Natural killer cell treated with Interleukin-12 subunit alpha and Interleukin-12 subunit beta and Interleukin-15 and Interleukin-18, amount 100 ng/mL, for 72 hours (primary cell): ENCODE measurements around the gene ANKS6. TPM values are rescaled to one million over a fixed set of nuclear protein-coding genes. Genes with fewer than 3 reads are reported as not detected.
A peak's percentile ranks its signal among the peaks of the same experiment; 100 is the strongest.

Experiments
- ATAC-seq, 2 donors: fragments of 150-1000 bp; cut with Tn5 transposase in 1 of 2; sonication (Bioruptor Pico), chemical (Tn5 transposase) in 1 of 2; 2 replicates each; pipeline ENCODE4 v1.10.0; 2021
- DNase-seq: peaks from one replicate; pipeline ENCODE4 v3.0.0; 2022; ENCODE audit warnings: low spot score
- H3K27ac Mint-ChIP-seq, 2 donors: 1 replicate in 1 of 2; 2 replicates in 1 of 2; pipeline ENCODE4 v1.8.0; 2022; ENCODE audit warnings: mixed read lengths in 2 of 2, mild to moderate bottlenecking in 1 of 2, moderate library complexity in 1 of 2
- H3K27me3 Mint-ChIP-seq, 2 donors: 1 replicate in 1 of 2; 2 replicates in 1 of 2; pipeline ENCODE4 v1.8.0; 2022; ENCODE audit warnings: mixed read lengths in 2 of 2
- H3K36me3 Mint-ChIP-seq: one replicate; pipeline ENCODE4 v1.8.0; 2022; ENCODE audit warnings: mixed read lengths
- H3K4me1 Mint-ChIP-seq, 2 donors: 1 replicate in 1 of 2; 2 replicates in 1 of 2; pipeline ENCODE4 v1.8.0; 2022; ENCODE audit warnings: low read depth in 2 of 2, mixed read lengths in 2 of 2, mild to moderate bottlenecking in 1 of 2
- H3K4me3 Mint-ChIP-seq: one replicate; pipeline ENCODE4 v1.8.0; 2022; ENCODE audit warnings: mixed read lengths
- H3K9me3 Mint-ChIP-seq: 2 replicates; pipeline ENCODE4 v1.8.0; 2022; ENCODE audit warnings: mixed read lengths
- total RNA-seq, 2 donors: library from RNA; stranded (reverse); gene quantifications; one replicate each; pipeline ENCODE4 v1.2.3, GENCODE V29; 2022

Gene ANKS6
- total RNA-seq, 2 donors from 2014 or later = 7.0 to 18.5 TPM

- Mint-ChIP-seq H3K36me3 (no peaks in the 10 kb centered on the region), H3K4me1 (no peaks in the 10 kb centered on the region), H3K27me3 (no peaks in the 10 kb centered on the region), H3K27ac (no peak overlapping the region), H3K9me3 (no peaks in the 10 kb centered on the region), H3K4me3 (no peak overlapping the region)
- no peak for ATAC-seq
- no peak for DNase-seq
These were observed 29.8 kb downstream of the ANKS6 start for GRCh38 chr9:98766586-98766985.

- DNase-seq (no peak), ATAC-seq (no peak)
- H3K27ac Mint-ChIP-seq = no peak overlapping the region
- H3K27me3 Mint-ChIP-seq = no peaks in the 10 kb centered on the region
- H3K36me3 Mint-ChIP-seq = no peaks in the 10 kb centered on the region
- no peaks in the 10 kb centered on the region for H3K4me1 Mint-ChIP-seq
- H3K9me3 Mint-ChIP-seq = no peaks in the 10 kb centered on the region
- H3K4me3 Mint-ChIP-seq = no peak overlapping the region
These were observed 31.1 kb downstream of the ANKS6 start for GRCh38 chr9:98765256-98765655.

GRCh38 chr9:98763986-98764745 is 32.2 kb downstream of the ANKS6 start:
- Mint-ChIP-seq H3K4me3 (no peak overlapping the region), H3K36me3 (no peaks in the 10 kb centered on the region), H3K27ac (no peak overlapping the region), H3K9me3 (no peaks in the 10 kb centered on the region), H3K27me3 (no peaks in the 10 kb centered on the region), H3K4me1 (no peaks in the 10 kb centered on the region)
- ATAC-seq (no peak), DNase-seq (no peak)

GRCh38 chr9:98760231-98760630 is 36.1 kb downstream of the ANKS6 start:
- H3K36me3 Mint-ChIP-seq = peaks cover 6% of the 10 kb centered on the region
- DNase-seq (no peak), ATAC-seq (no peak)
- no peaks in the 10 kb centered on the region for H3K4me1 Mint-ChIP-seq
- H3K27ac Mint-ChIP-seq = no peak overlapping the region
- H3K9me3 Mint-ChIP-seq = no peaks in the 10 kb centered on the region
- H3K27me3 Mint-ChIP-seq = no peaks in the 10 kb centered on the region
- no peak overlapping the region for H3K4me3 Mint-ChIP-seq

- ATAC-seq (no peak), DNase-seq (no peak)
- Mint-ChIP-seq H3K4me1 (no peaks in the 10 kb centered on the region), H3K4me3 (no peak overlapping the region), H3K27ac (no peak overlapping the region), H3K36me3 (peaks cover 13% of the 10 kb centered on the region), H3K27me3 (no peaks in the 10 kb centered on the region), H3K9me3 (no peaks in the 10 kb centered on the region)
These were observed 41.2 kb downstream of the ANKS6 start for GRCh38 chr9:98755006-98755618.

- Mint-ChIP-seq H3K9me3 (no peaks in the 10 kb centered on the region), H3K4me3 (no peak overlapping the region), H3K27me3 (no peaks in the 10 kb centered on the region), H3K27ac (no peak overlapping the region), H3K36me3 (peaks cover 14% of the 10 kb centered on the region), H3K4me1 (no peaks in the 10 kb centered on the region)
- ATAC-seq (no peak), DNase-seq (no peak)
These were observed 45.1 kb downstream of the ANKS6 start for GRCh38 chr9:98751210-98751609.

GRCh38 chr9:98750364-98751060 is 45.8 kb downstream of the ANKS6 start:
- no peaks in the 10 kb centered on the region for H3K27me3 Mint-ChIP-seq
- no peaks in the 10 kb centered on the region for H3K4me1 Mint-ChIP-seq
- H3K27ac Mint-ChIP-seq = no peak overlapping the region
- no peaks in the 10 kb centered on the region for H3K9me3 Mint-ChIP-seq
- DNase-seq (no peak), ATAC-seq (no peak)
- H3K36me3 Mint-ChIP-seq = peaks cover 14% of the 10 kb centered on the region
- H3K4me3 Mint-ChIP-seq = no peak overlapping the region

GRCh38 chr9:98747476-98747875 is 48.9 kb downstream of the ANKS6 start:
- no peaks in the 10 kb centered on the region for H3K9me3 Mint-ChIP-seq
- DNase-seq (no peak), ATAC-seq (peak in 1 of 2 donors; percentile 4)
- H3K27ac Mint-ChIP-seq = no peak overlapping the region
- H3K4me1 Mint-ChIP-seq = no peaks in the 10 kb centered on the region
- H3K27me3 Mint-ChIP-seq = no peaks in the 10 kb centered on the region
- no peak overlapping the region for H3K4me3 Mint-ChIP-seq
- peaks cover 14% of the 10 kb centered on the region for H3K36me3 Mint-ChIP-seq

- no peaks in the 10 kb centered on the region for H3K9me3 Mint-ChIP-seq
- peaks cover 11% of the 10 kb centered on the region for H3K36me3 Mint-ChIP-seq
- DNase-seq = no peak
- ATAC-seq = no peak
- H3K27me3 Mint-ChIP-seq = no peaks in the 10 kb centered on the region
- no peaks in the 10 kb centered on the region for H3K4me1 Mint-ChIP-seq
- H3K27ac Mint-ChIP-seq = no peak overlapping the region
- H3K4me3 Mint-ChIP-seq = no peak overlapping the region
These were observed 50.9 kb downstream of the ANKS6 start for GRCh38 chr9:98745470-98745869.

GRCh38 chr9:98743818-98744611 is 52.3 kb downstream of the ANKS6 start:
- H3K9me3 Mint-ChIP-seq = no peaks in the 10 kb centered on the region
- DNase-seq = no peak
- H3K4me1 Mint-ChIP-seq = peaks cover 0 to 2% of the 10 kb centered on the region in 2 donors
- H3K36me3 Mint-ChIP-seq = no peaks in the 10 kb centered on the region
- no peak overlapping the region for H3K4me3 Mint-ChIP-seq
- no peak overlapping the region for H3K27ac Mint-ChIP-seq
- ATAC-seq = peak in 1 of 2 donors; percentile 60
- H3K27me3 Mint-ChIP-seq = no peaks in the 10 kb centered on the region

- H3K4me1 Mint-ChIP-seq = peaks cover 0 to 2% of the 10 kb centered on the region in 2 donors
- DNase-seq = no peak
- no peak overlapping the region for H3K4me3 Mint-ChIP-seq
- no peaks in the 10 kb centered on the region for H3K27me3 Mint-ChIP-seq
- ATAC-seq = no peak
- H3K27ac Mint-ChIP-seq = no peak overlapping the region
- no peaks in the 10 kb centered on the region for H3K36me3 Mint-ChIP-seq
- H3K9me3 Mint-ChIP-seq = peaks cover 3% of the 10 kb centered on the region
These were observed 53.0 kb downstream of the ANKS6 start for GRCh38 chr9:98743329-98743728.

- H3K27me3 Mint-ChIP-seq = no peaks in the 10 kb centered on the region
- peaks cover 1% of the 10 kb centered on the region for H3K36me3 Mint-ChIP-seq
- ATAC-seq = no peak
- no peak for DNase-seq
- H3K4me1 Mint-ChIP-seq = peaks cover 0 to 2% of the 10 kb centered on the region in 2 donors
- H3K27ac Mint-ChIP-seq = no peak overlapping the region
- peaks cover 3% of the 10 kb centered on the region for H3K9me3 Mint-ChIP-seq
- no peak overlapping the region for H3K4me3 Mint-ChIP-seq
These were observed 53.8 kb downstream of the ANKS6 start for GRCh38 chr9:98742325-98743280.
